ENCODE measurements around the gene KLF15. TPM values are rescaled to one million over a fixed set of nuclear protein-coding genes. Genes with fewer than 3 reads are reported as not detected.

KLF15 gene
- total RNA-seq, 2 experiments from 2014 or later: 0.11 to 0.22 TPM

GRCh38 chr3:126361211-126361610, 4.0 kb upstream of the KLF15 start:
- Mint-ChIP-seq H3K27me3 (peaks cover 29% of the 10 kb centered on the region), H3K4me3 (no peak overlapping the region), H3K4me1 (peaks cover 9% of the 10 kb centered on the region), H3K9me3 (no peaks in the 10 kb centered on the region), H3K27ac (no peak overlapping the region), H3K36me3 (no peaks in the 10 kb centered on the region)
- ATAC-seq (ENCODE audit: low read depth) (no peak), DNase-seq (no peak)
- POLR2A ChIA-PET: no interaction called here

- Mint-ChIP-seq H3K4me1 (peaks cover 10% of the 10 kb centered on the region), H3K27me3 (peaks cover 33% of the 10 kb centered on the region), H3K27ac (no peak overlapping the region), H3K4me3 (no peak overlapping the region), H3K9me3 (no peaks in the 10 kb centered on the region), H3K36me3 (no peaks in the 10 kb centered on the region)
- ATAC-seq (ENCODE audit: low read depth) (no peak), DNase-seq (no peak)
- POLR2A ChIA-PET: no interaction called here
Measured at GRCh38 chr3:126360714-126361060, 3.5 kb upstream of the KLF15 start.

- no peak overlapping the region for H3K4me3 Mint-ChIP-seq
- ATAC-seq (ENCODE audit: low read depth): no peak
- H3K4me1 Mint-ChIP-seq: peaks cover 10% of the 10 kb centered on the region
- no peaks in the 10 kb centered on the region for H3K36me3 Mint-ChIP-seq
- no peaks in the 10 kb centered on the region for H3K9me3 Mint-ChIP-seq
- POLR2A ChIA-PET: no interaction called here
- no peak for DNase-seq
- H3K27ac Mint-ChIP-seq: no peak overlapping the region
- H3K27me3 Mint-ChIP-seq: peaks cover 38% of the 10 kb centered on the region
Measured at GRCh38 chr3:126360046-126360713, 3.0 kb upstream of the KLF15 start.

- no peak for DNase-seq
- no peak for ATAC-seq (ENCODE audit: low read depth)
- no peaks in the 10 kb centered on the region for H3K9me3 Mint-ChIP-seq
- peaks cover 10% of the 10 kb centered on the region for H3K4me1 Mint-ChIP-seq
- H3K36me3 Mint-ChIP-seq: no peaks in the 10 kb centered on the region
- peaks cover 44% of the 10 kb centered on the region for H3K27me3 Mint-ChIP-seq
- H3K4me3 Mint-ChIP-seq: no peak overlapping the region
- POLR2A ChIA-PET: no interaction called here
- no peak overlapping the region for H3K27ac Mint-ChIP-seq
Measured at GRCh38 chr3:126358816-126359181, 1.6 kb upstream of the KLF15 start.

GRCh38 chr3:126358038-126358815, 1.0 kb upstream of the KLF15 start:
- Mint-ChIP-seq H3K27me3 (peaks cover 44% of the 10 kb centered on the region), H3K4me1 (peaks cover 10% of the 10 kb centered on the region), H3K9me3 (no peaks in the 10 kb centered on the region), H3K27ac (no peak overlapping the region), H3K36me3 (no peaks in the 10 kb centered on the region), H3K4me3 (peak overlapping the region; percentile 75)
- POLR2A ChIA-PET: no interaction called here
- ATAC-seq (ENCODE audit: low read depth) (no peak), DNase-seq (no peak)

- Mint-ChIP-seq H3K36me3 (no peaks in the 10 kb centered on the region), H3K27me3 (peaks cover 44% of the 10 kb centered on the region), H3K9me3 (no peaks in the 10 kb centered on the region), H3K27ac (peak overlapping the region; percentile 72), H3K4me3 (peak overlapping the region; percentile 72), H3K4me1 (peaks cover 10% of the 10 kb centered on the region)
- POLR2A ChIA-PET: no interaction called here
- ATAC-seq (ENCODE audit: low read depth): no peak
- DNase-seq: no peak
Measured at GRCh38 chr3:126356373-126357264, 589 bp downstream of the KLF15 start.

- Mint-ChIP-seq H3K4me1 (peaks cover 10% of the 10 kb centered on the region), H3K9me3 (no peaks in the 10 kb centered on the region), H3K36me3 (no peaks in the 10 kb centered on the region), H3K4me3 (peak overlapping the region; percentile 72), H3K27me3 (peaks cover 40% of the 10 kb centered on the region), H3K27ac (no peak overlapping the region)
- DNase-seq (no peak), ATAC-seq (ENCODE audit: low read depth) (no peak)
- POLR2A ChIA-PET: no interaction called here
Measured at GRCh38 chr3:126355777-126356372, 1.3 kb downstream of the KLF15 start.

GRCh38 chr3:126355251-126355650, 2.0 kb downstream of the KLF15 start:
- Mint-ChIP-seq H3K27me3 (peaks cover 39% of the 10 kb centered on the region), H3K36me3 (no peaks in the 10 kb centered on the region), H3K27ac (no peak overlapping the region), H3K4me1 (peaks cover 10% of the 10 kb centered on the region), H3K4me3 (no peak overlapping the region), H3K9me3 (no peaks in the 10 kb centered on the region)
- no peak for ATAC-seq (ENCODE audit: low read depth)
- POLR2A ChIA-PET: no interaction called here
- no peak for DNase-seq

GRCh38 chr3:126354776-126355175, 2.4 kb downstream of the KLF15 start:
- DNase-seq: no peak
- H3K36me3 Mint-ChIP-seq: no peaks in the 10 kb centered on the region
- H3K9me3 Mint-ChIP-seq: no peaks in the 10 kb centered on the region
- peaks cover 10% of the 10 kb centered on the region for H3K4me1 Mint-ChIP-seq
- POLR2A ChIA-PET: no interaction called here
- ATAC-seq (ENCODE audit: low read depth): no peak
- H3K27ac Mint-ChIP-seq: no peak overlapping the region
- H3K4me3 Mint-ChIP-seq: no peak overlapping the region
- peaks cover 36% of the 10 kb centered on the region for H3K27me3 Mint-ChIP-seq

- H3K36me3 Mint-ChIP-seq: no peaks in the 10 kb centered on the region
- no peaks in the 10 kb centered on the region for H3K9me3 Mint-ChIP-seq
- no peak for DNase-seq
- H3K27ac Mint-ChIP-seq: no peak overlapping the region
- H3K4me1 Mint-ChIP-seq: peaks cover 10% of the 10 kb centered on the region
- H3K4me3 Mint-ChIP-seq: no peak overlapping the region
- no peak for ATAC-seq (ENCODE audit: low read depth)
- peaks cover 28% of the 10 kb centered on the region for H3K27me3 Mint-ChIP-seq
- POLR2A ChIA-PET: no interaction called here
Measured at GRCh38 chr3:126353694-126354321, 3.4 kb downstream of the KLF15 start.

- DNase-seq (peak; percentile 19), ATAC-seq (ENCODE audit: low read depth) (no peak)
- Mint-ChIP-seq H3K4me1 (peaks cover 6% of the 10 kb centered on the region), H3K27ac (no peak overlapping the region), H3K9me3 (no peaks in the 10 kb centered on the region), H3K36me3 (no peaks in the 10 kb centered on the region), H3K4me3 (no peak overlapping the region), H3K27me3 (peaks cover 18% of the 10 kb centered on the region)
- POLR2A ChIA-PET: no interaction called here
Measured at GRCh38 chr3:126352476-126353454, 4.4 kb downstream of the KLF15 start.

- POLR2A ChIA-PET: no interaction called here
- Mint-ChIP-seq H3K27me3 (peaks cover 18% of the 10 kb centered on the region), H3K9me3 (no peaks in the 10 kb centered on the region), H3K36me3 (no peaks in the 10 kb centered on the region), H3K27ac (no peak overlapping the region), H3K4me1 (peaks cover 3% of the 10 kb centered on the region), H3K4me3 (no peak overlapping the region)
- DNase-seq: peak; percentile 10
- no peak for ATAC-seq (ENCODE audit: low read depth)
Measured at GRCh38 chr3:126351771-126352475, 5.3 kb downstream of the KLF15 start.
